UCSD-AML1 (cell line): ENCODE data around the gene SUB1.
A peak's percentile ranks its signal among the peaks of the same experiment; 100 is the strongest.
"Not testable (repeated sequence)": the region's sequence is repeated elsewhere in the genome, so short reads cannot be mapped to it uniquely, and the experiment has no call there.

Experiments used
- DNase-seq: peaks from one replicate; lab custom pipeline; 2025; ENCODE audit not compliant: unreplicated experiment; lab: John Stamatoyannopoulos, UW

The SUB1 gene

DNA sequence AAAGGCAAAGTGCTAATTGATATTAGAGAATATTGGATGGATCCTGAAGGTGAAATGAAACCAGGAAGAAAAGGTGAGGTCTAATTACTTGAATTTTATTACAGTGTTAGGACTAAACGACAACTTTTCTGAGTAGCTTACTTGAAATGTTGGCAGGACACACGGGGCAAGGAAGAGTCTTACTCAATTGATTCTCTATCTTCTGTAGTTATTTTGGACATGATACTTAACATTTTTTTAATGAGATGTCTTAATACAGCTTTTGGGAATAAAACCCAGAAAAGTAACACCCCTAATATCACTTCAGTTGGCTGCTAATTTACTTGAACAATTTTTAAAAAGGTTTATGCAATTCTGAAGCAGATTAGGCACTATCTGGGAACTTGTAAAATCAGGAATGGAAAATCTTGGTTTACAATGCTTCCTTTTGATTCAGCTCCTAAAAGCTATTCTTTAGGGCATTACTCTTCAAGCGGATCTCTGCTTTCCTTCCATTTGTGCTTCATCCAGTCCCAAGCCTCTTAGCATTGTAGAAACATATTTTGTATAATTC lies 13.7 kb downstream of the SUB1 start:
- DNase-seq = no peak

- DNase-seq = no peak
Observed at GRCh38 chr5:32600054-32600622, 14.8 kb downstream of the SUB1 start.

- DNase-seq = no peak
Observed at GRCh38 chr5:32601623-32602295, 16.4 kb downstream of the SUB1 start.

DNA sequence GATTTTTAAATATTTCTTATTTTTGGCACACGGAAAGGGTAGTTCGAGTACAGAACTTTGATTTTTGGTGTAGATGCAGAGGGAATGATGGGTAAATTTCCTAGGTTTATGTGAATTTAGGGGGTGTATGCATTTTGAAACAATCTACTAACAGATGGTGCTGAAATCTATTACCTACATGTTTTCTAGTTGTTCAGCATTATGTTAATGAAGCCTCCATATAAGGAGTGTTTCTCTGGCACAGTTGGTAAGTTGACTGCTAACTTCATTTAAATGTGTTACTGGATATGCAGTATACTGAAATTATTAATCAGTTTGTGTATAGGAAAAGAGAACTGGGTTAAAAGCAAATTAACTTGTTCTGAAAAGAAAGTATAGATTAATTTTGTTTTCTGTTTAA lies 17.5 kb downstream of the SUB1 start:
- DNase-seq = no peak

DNA sequence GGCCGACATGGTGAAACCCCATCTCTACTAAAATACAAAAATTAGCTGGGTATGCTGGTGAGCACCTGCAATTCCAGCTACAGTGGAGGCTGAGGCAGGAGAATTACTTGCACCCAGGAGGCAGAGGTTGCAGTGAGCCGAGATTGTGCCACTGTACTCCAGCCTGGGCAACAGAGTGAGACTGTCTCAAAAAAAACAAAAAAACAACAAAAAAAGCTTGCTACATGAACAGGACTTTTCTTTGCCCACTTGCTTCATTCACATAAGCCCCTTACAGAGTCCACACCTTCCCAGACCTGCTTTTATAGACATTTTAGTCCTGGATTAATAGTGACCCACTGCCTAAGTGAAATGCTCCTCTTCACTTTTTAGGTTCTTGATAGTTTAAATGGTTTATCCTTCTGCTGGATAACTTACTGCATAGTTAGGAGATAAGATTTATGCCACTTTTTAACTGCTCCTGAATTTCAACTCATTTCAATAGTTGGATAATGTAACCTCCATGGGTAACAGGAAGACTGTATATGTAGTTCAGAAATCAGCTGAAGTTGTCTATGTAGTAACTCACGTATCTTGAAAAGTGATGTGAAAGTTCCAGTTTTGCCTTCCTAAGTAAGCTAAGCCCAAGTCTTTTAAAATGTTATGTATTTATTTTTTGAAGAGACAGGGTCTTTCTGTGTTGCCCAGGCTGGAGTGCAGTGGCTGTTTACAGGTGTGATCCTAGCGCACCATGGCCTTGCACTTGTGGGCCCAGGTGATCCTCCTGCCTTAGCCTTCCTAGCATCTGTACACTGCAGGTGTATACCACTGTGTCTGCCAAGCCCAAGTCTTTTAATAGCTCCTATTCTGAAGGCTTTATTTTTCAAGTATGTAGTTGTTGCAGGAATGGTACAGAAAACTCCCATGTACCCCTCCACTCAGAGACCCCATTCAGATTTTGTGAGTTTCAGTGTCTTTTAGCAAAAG lies 19.7 kb downstream of the SUB1 start:
- no peak for DNase-seq

- DNase-seq = no peak
Observed at GRCh38 chr5:32605766-32606152, 20.4 kb downstream of the SUB1 start.

GRCh38 chr5:32612134-32612888 lies 27.0 kb downstream of the SUB1 start:
- DNase-seq = no peak

DNA sequence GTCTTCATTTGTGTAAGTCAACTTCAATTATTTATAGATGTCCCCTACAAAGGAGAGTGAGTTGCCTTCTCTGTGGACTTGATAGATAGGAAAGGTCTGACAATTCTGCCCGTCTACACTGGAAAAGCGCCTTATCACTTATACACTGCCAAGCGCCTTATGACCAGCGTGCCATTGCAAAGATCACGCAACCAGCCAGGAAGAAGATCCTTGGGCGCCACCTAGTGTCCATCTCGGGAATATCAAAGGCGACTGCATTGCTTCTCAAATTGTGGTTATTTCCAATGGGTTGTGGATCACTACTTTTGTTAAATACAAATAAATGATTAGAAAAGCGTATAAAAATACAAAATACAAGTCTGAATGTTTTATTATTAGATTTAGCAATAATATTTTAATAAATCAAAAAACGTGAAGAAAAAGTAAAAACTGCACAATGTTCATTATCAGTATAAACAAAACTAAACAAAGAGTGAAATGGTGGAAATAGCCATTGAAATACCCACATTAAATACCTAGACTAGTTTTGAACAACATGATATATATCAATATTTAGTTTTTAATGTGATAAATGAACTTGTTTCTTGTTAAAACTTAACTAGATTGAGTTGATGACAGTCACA lies 27.8 kb downstream of the SUB1 start:
- DNase-seq = peak; percentile 77

GRCh38 chr5:32615236-32615635 lies 29.9 kb downstream of the SUB1 start:
- no peak for DNase-seq

DNA sequence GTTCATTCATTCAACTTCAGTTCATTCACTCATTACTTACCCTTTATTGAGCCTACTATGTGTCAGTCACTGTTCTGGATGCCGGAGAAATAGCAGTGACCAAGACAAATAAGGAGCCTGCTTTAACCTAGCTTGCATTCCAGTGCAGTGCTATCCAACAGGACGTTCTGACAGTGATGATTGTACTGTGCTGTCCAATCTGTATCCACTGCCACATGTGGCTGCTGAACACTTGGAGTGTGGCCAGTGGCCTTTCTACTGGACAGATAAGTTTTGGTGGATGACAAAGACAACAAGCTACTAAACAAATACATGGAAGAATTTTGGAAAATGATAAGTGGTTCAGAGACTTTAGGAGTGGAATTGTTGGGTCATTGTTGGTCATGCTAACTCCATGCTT lies 33.6 kb downstream of the SUB1 start:
- DNase-seq = no peak

- no peak for DNase-seq
Observed at GRCh38 chr5:32621256-32621655, 35.9 kb downstream of the SUB1 start.

DNA sequence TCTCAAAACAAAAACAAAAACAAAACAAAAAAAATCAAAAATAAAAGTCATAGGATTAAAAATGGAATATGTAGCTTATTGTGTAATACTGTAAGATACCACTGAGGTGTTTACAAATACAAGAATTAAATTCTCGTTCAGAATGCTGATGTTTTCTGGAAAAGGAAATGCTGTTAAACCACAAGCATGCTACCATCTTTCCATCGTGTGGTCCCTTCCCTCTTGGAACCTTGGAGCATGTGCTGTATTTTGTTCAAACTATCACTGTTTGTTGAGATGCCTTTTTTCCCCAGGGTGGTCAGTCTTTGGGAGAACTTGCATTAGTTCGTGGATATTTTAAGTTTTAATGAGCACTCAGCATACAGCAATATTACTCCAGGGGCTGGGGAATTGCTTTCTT lies 39.7 kb downstream of the SUB1 start:
- no peak for DNase-seq

- no peak for DNase-seq
Observed at GRCh38 chr5:32625547-32625946, 40.2 kb downstream of the SUB1 start.

DNA sequence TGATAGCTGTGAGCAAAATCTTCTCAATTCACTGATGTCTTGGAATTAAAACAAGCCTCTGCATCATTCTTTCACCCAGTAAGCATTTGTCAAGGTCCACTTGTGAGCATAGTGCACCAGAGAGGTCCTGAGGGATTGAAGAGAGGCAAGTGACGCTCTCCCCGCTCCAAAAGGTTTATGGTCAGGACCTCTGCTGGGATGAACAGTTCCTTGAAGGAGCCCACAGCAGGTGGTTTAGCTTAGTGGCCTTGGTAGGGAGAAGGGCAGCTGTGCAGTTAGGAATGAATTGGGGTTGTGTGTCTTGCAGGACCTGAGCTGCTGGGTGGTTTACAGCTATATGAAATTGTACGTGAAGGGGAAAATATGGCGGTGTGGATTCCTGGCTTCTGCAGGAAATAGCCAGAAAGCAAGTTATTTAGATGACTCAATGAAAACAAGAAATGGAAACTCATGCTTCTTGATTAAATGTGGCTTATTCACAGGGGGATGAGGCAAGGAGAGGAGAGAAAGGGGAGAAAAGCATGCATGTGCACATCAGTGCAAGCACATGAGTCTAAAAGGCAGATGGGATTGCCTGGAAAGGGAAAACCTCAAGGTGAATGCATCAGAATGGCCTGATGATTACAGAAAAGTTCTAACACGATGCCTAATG lies 42.0 kb downstream of the SUB1 start:
- no peak for DNase-seq

- DNase-seq = no peak
Observed at GRCh38 chr5:32628049-32628844, 42.9 kb downstream of the SUB1 start.

GRCh38 chr5:32630867-32631491 lies 45.6 kb downstream of the SUB1 start:
- DNase-seq = no peak

- not testable (repeated sequence) for DNase-seq
Observed at GRCh38 chr5:32633017-32633416, 47.7 kb downstream of the SUB1 start.

- DNase-seq = no peak
Observed at GRCh38 chr5:32638309-32638708, 53.0 kb downstream of the SUB1 start.

DNA sequence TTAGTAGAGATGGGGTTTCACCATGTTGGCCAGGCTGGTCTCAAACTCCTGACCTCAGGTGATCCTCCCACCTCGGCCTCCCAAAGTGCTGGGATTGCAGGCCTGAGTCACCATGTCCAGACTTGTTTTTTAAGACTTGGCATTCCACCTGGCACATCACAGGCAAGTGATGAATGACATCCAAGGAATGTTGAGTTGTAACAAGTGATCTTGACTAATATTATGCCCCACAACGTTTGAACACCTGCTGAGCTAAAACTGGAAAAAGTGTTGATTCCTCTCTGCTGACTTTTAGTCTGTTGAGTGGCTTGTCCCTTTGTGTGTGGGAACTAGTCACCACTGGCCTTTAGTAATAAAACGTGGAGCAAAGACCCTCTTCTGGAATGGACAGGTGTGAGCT lies 54.6 kb downstream of the SUB1 start:
- no peak for DNase-seq
